H9 (cell line): ENCODE measurements around the gene CYP2D6. TPM values are rescaled to one million over a fixed set of nuclear protein-coding genes. Genes with fewer than 3 reads are reported as not detected.

Experiments used
- DNase-seq: peaks from one replicate; pipeline ENCODE4 v3.0.0-alpha.2; 2017
- H2AFZ ChIP-seq: one replicate; pipeline ENCODE4 v1.6.1; 2013; ENCODE audit warnings: mild to moderate bottlenecking, low read length, control low read depth, moderate library complexity
- H2AK5ac ChIP-seq: 2 replicates; pipeline ENCODE4 v1.6.1; 2013; ENCODE audit warnings: low read length, control low read depth, mixed read lengths; ENCODE audit not compliant: insufficient read length
- H2BK120ac ChIP-seq: one replicate; pipeline ENCODE4 v1.6.1; 2013; ENCODE audit warnings: low read depth, mild to moderate bottlenecking, low read length, control low read depth, inconsistent platforms; ENCODE audit not compliant: poor library complexity, severe bottlenecking
- H2BK12ac ChIP-seq: 2 replicates; pipeline ENCODE4 v1.6.1; 2013; ENCODE audit warnings: low read length, control low read depth, mixed read lengths, low read depth; ENCODE audit not compliant: insufficient read length
- H2BK15ac ChIP-seq: 2 replicates; pipeline ENCODE4 v1.6.1; 2013; ENCODE audit warnings: low read depth, low read length, control low read depth
- H2BK20ac ChIP-seq: one replicate; pipeline ENCODE4 v1.6.1; 2013; ENCODE audit warnings: low read depth, mild to moderate bottlenecking, low read length, control low read depth, inconsistent platforms; ENCODE audit not compliant: poor library complexity, severe bottlenecking
- H2BK5ac ChIP-seq: 2 replicates; pipeline ENCODE4 v1.6.1; 2013; ENCODE audit warnings: low read length, control low read depth, mixed read lengths; ENCODE audit not compliant: insufficient read length
- H3K14ac ChIP-seq: 2 replicates; pipeline ENCODE4 v1.6.1; 2013; ENCODE audit warnings: low read length, control low read depth; ENCODE audit not compliant: insufficient read depth
- H3K18ac ChIP-seq: 2 replicates; pipeline ENCODE4 v1.6.1; 2013; ENCODE audit warnings: low read depth, mild to moderate bottlenecking, mixed read lengths, low read length, control low read depth; ENCODE audit not compliant: insufficient read length
- H3K23ac ChIP-seq: 2 replicates; pipeline ENCODE4 v1.6.1; 2013; ENCODE audit warnings: low read length, control low read depth, mixed read lengths, low read depth; ENCODE audit not compliant: insufficient read length
- H3K23me2 ChIP-seq: 2 replicates; pipeline ENCODE4 v1.6.1; 2013; ENCODE audit warnings: low read depth, mild to moderate bottlenecking, mixed read lengths, low read length, control low read depth; ENCODE audit not compliant: insufficient read length, poor library complexity, severe bottlenecking
- H3K27ac ChIP-seq: 2 replicates; pipeline ENCODE4 v1.5.1; 2013; ENCODE audit warnings: low read length, control low read depth, mixed read lengths, low read depth; ENCODE audit not compliant: insufficient read length
- H3K27me3 ChIP-seq: 2 replicates; pipeline ENCODE4 v1.6.1; 2013; ENCODE audit warnings: low read length, control low read depth, inconsistent platforms; ENCODE audit not compliant: insufficient read depth
- H3K4ac ChIP-seq: 2 replicates; pipeline ENCODE4 v1.6.1; 2013; ENCODE audit warnings: low read depth, mild to moderate bottlenecking, control low read depth, inconsistent platforms, low read length, moderate library complexity
- H3K4me1 ChIP-seq: 2 replicates; pipeline ENCODE4 v1.6.1; 2013; ENCODE audit warnings: low read length, control low read depth, inconsistent platforms; ENCODE audit not compliant: insufficient read depth
- H3K4me2 ChIP-seq: 2 replicates; pipeline ENCODE4 v1.6.1; 2013; ENCODE audit warnings: low read length, control low read depth, mixed read lengths; ENCODE audit not compliant: insufficient read length, insufficient read depth
- H3K56ac ChIP-seq: 2 replicates; pipeline ENCODE4 v1.6.1; 2013; ENCODE audit warnings: low read depth, mild to moderate bottlenecking, mixed read lengths, low read length, control low read depth; ENCODE audit not compliant: insufficient read length
- H3K79me1 ChIP-seq: 2 replicates; pipeline ENCODE4 v1.6.1; 2013; ENCODE audit warnings: low read depth, mild to moderate bottlenecking, moderate library complexity, low read length, control low read depth, inconsistent platforms; ENCODE audit not compliant: insufficient read depth, poor library complexity, severe bottlenecking
- H3K79me2 ChIP-seq: 2 replicates; pipeline ENCODE4 v1.6.1; 2013; ENCODE audit warnings: low read length, control low read depth, inconsistent platforms; ENCODE audit not compliant: insufficient read depth
- H3K9ac ChIP-seq: 2 replicates; pipeline ENCODE4 v1.6.1; 2013; ENCODE audit warnings: low read length, control low read depth, mixed read lengths; ENCODE audit not compliant: insufficient read length; ENCODE audit errors: extremely low read depth
- H3K9me3 ChIP-seq: one replicate; pipeline ENCODE4 v1.6.1; 2013; ENCODE audit warnings: low read depth, low read length, inconsistent platforms; ENCODE audit not compliant: control insufficient read depth
- H3T11ph ChIP-seq: one replicate; pipeline ENCODE4 v1.6.1; 2013; ENCODE audit warnings: mild to moderate bottlenecking, low read length, control low read depth, inconsistent platforms
- H4K20me1 ChIP-seq: one replicate; pipeline ENCODE4 v1.6.1; 2013; ENCODE audit not compliant: control insufficient read depth, insufficient read length, insufficient read depth
- H4K5ac ChIP-seq: 2 replicates; pipeline ENCODE4 v1.6.1; 2013; ENCODE audit warnings: low read depth, mild to moderate bottlenecking, mixed read lengths, low read length, control low read depth; ENCODE audit not compliant: insufficient read length
- H4K8ac ChIP-seq: replicated peaks from 2 replicates; pipeline ENCODE4 v1.6.1; 2013; ENCODE audit warnings: low read length, control low read depth, mixed read lengths, low read depth; ENCODE audit not compliant: insufficient read length
- H4K91ac ChIP-seq: 2 replicates; pipeline ENCODE4 v1.6.1; 2013; ENCODE audit warnings: low read depth, mild to moderate bottlenecking, moderate library complexity, mixed read lengths, low read length, control low read depth; ENCODE audit not compliant: insufficient read length
- H3K27ac Mint-ChIP-seq, 3 experiments: 2 replicates in 2 of 3; 3 replicates in 1 of 3; pipeline ENCODE4 v1.8.0; 2020 to 2021; ENCODE audit warnings: mixed read lengths in 3 of 3, mild to moderate bottlenecking in 1 of 3, moderate library complexity in 1 of 3
- H3K27me3 Mint-ChIP-seq: 2 replicates; pipeline ENCODE4 v1.8.0; 2021; ENCODE audit warnings: low read depth, mild to moderate bottlenecking, moderate library complexity, mixed read lengths
- H3K36me3 Mint-ChIP-seq, 3 experiments: 2 replicates in 2 of 3; 3 replicates in 1 of 3; pipeline ENCODE4 v1.8.0; 2020 to 2021; ENCODE audit warnings: low read depth in 3 of 3, mixed read lengths in 3 of 3; ENCODE audit not compliant: insufficient read depth in 1 of 3
- H3K4me1 Mint-ChIP-seq, 2 experiments: 2 replicates each; pipeline ENCODE4 v1.8.0; 2020; ENCODE audit warnings: mixed read lengths in 2 of 2
- H3K4me3 Mint-ChIP-seq, 2 experiments: 2 replicates in 1 of 2; 3 replicates in 1 of 2; pipeline ENCODE4 v1.8.0; 2020 to 2021; ENCODE audit warnings: mild to moderate bottlenecking in 2 of 2, mixed read lengths in 2 of 2, moderate library complexity in 1 of 2
- H3K9me3 Mint-ChIP-seq, 2 experiments: 2 replicates in 1 of 2; 3 replicates in 1 of 2; pipeline ENCODE4 v1.8.0; 2020; ENCODE audit warnings: mild to moderate bottlenecking in 2 of 2, mixed read lengths in 2 of 2, moderate library complexity in 1 of 2
- CTCF ChIP-seq: fragments of 200-600 bp; sonication (generic); conservative IDR thresholded peaks from 3 replicates; pipeline ENCODE4 v1.8.0; 2021; ENCODE audit warnings: antibody characterized with exemption, mild to moderate bottlenecking
- WGBS: extraction: QIAGEN DNeasy Blood & Tissue Kit; methylation state at CpG from one replicate; pipeline ENCODE4 v1.1.7; 2013; ENCODE audit warnings: missing lambda C conversion rate, low lambda C conversion rate, mixed read lengths; ENCODE audit not compliant: insufficient read length; ENCODE audit errors: extremely low coverage; 5-methylcytosine and 5-hydroxymethylcytosine counted together
- total RNA-seq: library from RNA; stranded (reverse); gene quantifications from 2 replicates; pipeline ENCODE4 v1.2.1, GENCODE V29; 2021

The CYP2D6 gene
- total RNA-seq, 1 experiment from 2014 or later = 2.3 TPM

- Mint-ChIP-seq H3K4me1 (no peaks in the 10 kb centered on the region), H3K4me3 (no peak overlapping the region), H3K9me3 (no peaks in the 10 kb centered on the region), H3K27me3 (peaks cover 2% of the 10 kb centered on the region; the same call in 1 of the 2 replicates), H3K36me3 (peaks cover 5 to 43% (median 24%) of the 10 kb centered on the region in 3 experiments; a peak in 6 of 7 replicates), H3K27ac (no peak overlapping the region; a peak in 1 of 7 replicates)
- no peak for TF ChIP-seq CTCF
- Histone ChIP-seq H3K79me1 (no peaks in the 10 kb centered on the region), H3T11ph (no peak overlapping the region), H3K4ac (no peak overlapping the region), H2BK12ac (no peak overlapping the region), H3K23me2 (no peaks in the 10 kb centered on the region), H4K91ac (no peak overlapping the region), H2BK15ac (no peak overlapping the region), H2BK20ac (no peak overlapping the region), H3K27ac (no peak overlapping the region), H3K79me2 (no peaks in the 10 kb centered on the region), H4K5ac (no peak overlapping the region), H3K4me2 (no peak overlapping the region), H3K23ac (no peak overlapping the region), H3K9ac (no peak overlapping the region), H4K20me1 (no peaks in the 10 kb centered on the region), H2BK5ac (no peak overlapping the region), H3K9me3 (no peaks in the 10 kb centered on the region), H2BK120ac (no peak overlapping the region), H2AK5ac (no peak overlapping the region), H3K18ac (no peak overlapping the region), H3K14ac (no peak overlapping the region; the same call in 1 of the 2 replicates), H3K27me3 (no peaks in the 10 kb centered on the region), H3K56ac (no peak overlapping the region), H2AFZ (no peak overlapping the region), H3K4me1 (no peaks in the 10 kb centered on the region), H4K8ac (no peak overlapping the region)
- no peak for DNase-seq
- no CpG with 5 or more reads among the region's 12 CpGs for WGBS
Observed at GRCh38 chr22:42162728-42163489, 32.3 kb upstream of the CYP2D6 start.
